Measurements from ENCODE around the gene TKTL1.
"Not testable (repeated sequence)": the region's sequence is repeated elsewhere in the genome, so short reads cannot be mapped to it uniquely, and the experiment has no call there.

The TKTL1 gene

GRCh38 chrX:154309041-154309775 is 13.6 kb downstream of the TKTL1 start:
- in situ Hi-C loops (cut with MboI; ENCODE audit: low sequenced_read_pairs), result no loop called here

GRCh38 chrX:154310616-154311536 is 15.3 kb downstream of the TKTL1 start:
- in situ Hi-C loops (cut with MboI; ENCODE audit: low sequenced_read_pairs), result no loop called here

- in situ Hi-C loops (cut with MboI; ENCODE audit: low sequenced_read_pairs), result no loop called here
Measured at GRCh38 chrX:154312116-154312515, 16.5 kb downstream of the TKTL1 start.

- in situ Hi-C loops (cut with MboI; ENCODE audit: low sequenced_read_pairs), result no loop called here
Measured at GRCh38 chrX:154313147-154313546, 17.6 kb downstream of the TKTL1 start.

- in situ Hi-C loops (cut with MboI; ENCODE audit: low sequenced_read_pairs), result no loop called here
Measured at GRCh38 chrX:154315416-154315815, 19.8 kb downstream of the TKTL1 start.

GRCh38 chrX:154317391-154317995 is 21.9 kb downstream of the TKTL1 start:
- in situ Hi-C loops (cut with MboI; ENCODE audit: low sequenced_read_pairs), result no loop called here

- in situ Hi-C loops (cut with MboI; ENCODE audit: low sequenced_read_pairs), result no loop called here
Measured at GRCh38 chrX:154320406-154320805, 24.8 kb downstream of the TKTL1 start.

GRCh38 chrX:154321152-154321551 is 25.6 kb downstream of the TKTL1 start:
- in situ Hi-C loops (cut with MboI; ENCODE audit: low sequenced_read_pairs), result no loop called here

- in situ Hi-C loops (cut with MboI; ENCODE audit: low sequenced_read_pairs), result no loop called here
Measured at GRCh38 chrX:154321594-154321993, 26.0 kb downstream of the TKTL1 start.

GRCh38 chrX:154322890-154323289 is 27.3 kb downstream of the TKTL1 start:
- in situ Hi-C loops (cut with MboI; ENCODE audit: low sequenced_read_pairs), result no loop called here

- in situ Hi-C loops (cut with MboI; ENCODE audit: low sequenced_read_pairs), result no loop called here
Measured at GRCh38 chrX:154323537-154323936, 27.9 kb downstream of the TKTL1 start.

- in situ Hi-C loops (cut with MboI; ENCODE audit: low sequenced_read_pairs), result no loop called here
Measured at GRCh38 chrX:154325541-154325940, 29.9 kb downstream of the TKTL1 start.

GRCh38 chrX:154327038-154327820 is 31.6 kb downstream of the TKTL1 start:
- in situ Hi-C loops (cut with MboI; ENCODE audit: low sequenced_read_pairs), result no loop called here

GRCh38 chrX:154328646-154329045 is 33.1 kb downstream of the TKTL1 start:
- in situ Hi-C loops (cut with MboI; ENCODE audit: low sequenced_read_pairs), result no loop called here

GRCh38 chrX:154329294-154329693 is 33.7 kb downstream of the TKTL1 start:
- in situ Hi-C loops (cut with MboI; ENCODE audit: low sequenced_read_pairs), result no loop called here

GRCh38 chrX:154332561-154332960 is 37.0 kb downstream of the TKTL1 start:
- in situ Hi-C loops (cut with MboI; ENCODE audit: low sequenced_read_pairs), result no loop called here

- in situ Hi-C loops (cut with MboI; ENCODE audit: low sequenced_read_pairs), result no loop called here
Measured at GRCh38 chrX:154333116-154333515, 37.5 kb downstream of the TKTL1 start.

GRCh38 chrX:154333837-154334271 is 38.3 kb downstream of the TKTL1 start:
- in situ Hi-C loops (cut with MboI; ENCODE audit: low sequenced_read_pairs), result no loop called here

- in situ Hi-C loops (cut with MboI; ENCODE audit: low sequenced_read_pairs), result no loop called here
Measured at GRCh38 chrX:154334496-154334895, 38.9 kb downstream of the TKTL1 start.

- in situ Hi-C loops (cut with MboI; ENCODE audit: low sequenced_read_pairs), result not testable (repeated sequence)
Measured at GRCh38 chrX:154341399-154342298, 46.1 kb downstream of the TKTL1 start.

All from HL-60/S4 (cell line).